SK-N-SH (cell line): Measurements from ENCODE around the gene LPP. TPM values are rescaled to one million over a fixed set of nuclear protein-coding genes. Genes with fewer than 3 reads are reported as not detected.

ENCODE experiments used
- CTCF ChIA-PET: fragments of 300-600, 350-600 bp; formaldehyde crosslinking; extraction: SDS; loops from one replicate; lab custom pipeline; 2021; lab: Yijun Ruan, JAX
- POLR2A ChIA-PET: fragments of 350-600 bp; sonication (Branson Sonifier 250); formaldehyde crosslinking; extraction: SDS; loops from one replicate; lab custom pipeline; 2020; ENCODE audit warnings: antibody characterized with exemption, inconsistent platforms; lab: Yijun Ruan, JAX
- DNase-seq: peaks from one replicate; pipeline ENCODE4 v3.0.0; 2012
- H2AFZ ChIP-seq: fragments of 200-600 bp; sonication (generic); 2 replicates; pipeline ENCODE4 v1.8.1; 2016; ENCODE audit warnings: antibody characterized with exemption, mild to moderate bottlenecking, low read depth
- H3F3A ChIP-seq: fragments of 200-600 bp; sonication (generic); replicated peaks from 2 replicates; pipeline ENCODE3; 2016; ENCODE audit warnings: antibody characterized with exemption, mild to moderate bottlenecking; ENCODE audit not compliant: insufficient read depth
- H3K27ac ChIP-seq, 2 experiments: fragments of 200-500 bp in 1 of 2; fragments of 200-600 bp in 1 of 2; sonication (Bioruptor generic) in 1 of 2; sonication (generic), shearing (Covaris generic) in 1 of 2; 2 replicates each; pipeline versions ENCODE4 v1.5.1 to v1.6.1; 2014 to 2016; ENCODE audit warnings: low read depth in 2 of 2, inconsistent platforms in 1 of 2, low read length in 1 of 2, mild to moderate bottlenecking in 1 of 2, mixed read lengths in 1 of 2
- H3K27me3 ChIP-seq: fragments of 200-600 bp; sonication (generic), shearing (Covaris generic); 2 replicates; pipeline ENCODE4 v1.6.1; 2016; ENCODE audit warnings: mixed run types; ENCODE audit not compliant: insufficient read depth
- H3K36me3 ChIP-seq, 2 experiments: fragments of 200-500 bp in 1 of 2; fragments of 200-600 bp in 1 of 2; sonication (Bioruptor generic) in 1 of 2; sonication (generic) in 1 of 2; replicated peaks in 1 of 2; 2 replicates each; pipeline versions ENCODE3 to v1.5.1; 2014 to 2016; ENCODE audit warnings: low read length in 1 of 2, mild to moderate bottlenecking in 1 of 2; ENCODE audit not compliant: insufficient read depth in 2 of 2, control insufficient read depth in 1 of 2
- H3K4me1 ChIP-seq, 2 experiments: fragments of 200-500 bp in 1 of 2; fragments of 200-600 bp in 1 of 2; sonication (Bioruptor generic) in 1 of 2; sonication (generic), shearing (Covaris generic) in 1 of 2; 2 replicates each; pipeline versions ENCODE4 v1.5.1 to v1.6.1; 2014 to 2016; ENCODE audit warnings: low read depth in 1 of 2, low read length in 1 of 2, mixed run types in 1 of 2; ENCODE audit not compliant: insufficient read depth in 2 of 2, control insufficient read depth in 1 of 2
- H3K4me2 ChIP-seq: fragments of 200-600 bp; sonication (generic), shearing (Covaris generic); 2 replicates; pipeline ENCODE4 v1.6.1; 2017; ENCODE audit warnings: mixed run types
- H3K4me3 ChIP-seq, 2 experiments: fragments of 200-500 bp in 1 of 2; fragments of 200-600 bp in 1 of 2; sonication (Bioruptor generic) in 1 of 2; sonication (generic), shearing (Covaris generic) in 1 of 2; 2 replicates each; pipeline versions ENCODE4 v1.5.1 to v1.8.1; 2014 to 2016; ENCODE audit warnings: low read depth in 2 of 2, inconsistent platforms in 1 of 2, low read length in 1 of 2, mild to moderate bottlenecking in 1 of 2, mixed read lengths in 1 of 2, moderate library complexity in 1 of 2
- H3K79me2 ChIP-seq: fragments of 200-600 bp; sonication (generic); 2 replicates; pipeline ENCODE4 v1.8.1; 2017; ENCODE audit warnings: mild to moderate bottlenecking; ENCODE audit not compliant: insufficient read depth
- H3K9ac ChIP-seq: fragments of 200-600 bp; sonication (generic); 2 replicates; pipeline ENCODE4 v1.6.1; 2017; ENCODE audit warnings: mixed run types
- H3K9me2 ChIP-seq: fragments of 200-600 bp; sonication (generic); 2 replicates; pipeline ENCODE4 v1.6.1; 2017; ENCODE audit warnings: mixed run types
- H3K9me3 ChIP-seq: fragments of 200-600 bp; sonication (generic); 2 replicates; pipeline ENCODE4 v1.6.1; 2017; ENCODE audit warnings: mixed run types, mild to moderate bottlenecking, moderate library complexity
- H4K20me1 ChIP-seq: fragments of 200-600 bp; sonication (generic); 2 replicates; pipeline ENCODE4 v1.6.1; 2017; ENCODE audit warnings: mild to moderate bottlenecking, mixed run types; ENCODE audit not compliant: insufficient read depth
- EZH2phosphoT487 ChIP-seq: fragments of 200-600 bp; sonication (generic); IDR thresholded peaks from 2 replicates; pipeline ENCODE4 v1.6.1; 2017; ENCODE audit warnings: low read depth, mixed run types, mild to moderate bottlenecking, antibody characterized with exemption, moderate library complexity, borderline replicate concordance
- FOXM1 ChIP-seq: IDR thresholded peaks from 2 replicates; pipeline ENCODE4 v1.4.0; 2012; ENCODE audit warnings: low read depth, mild to moderate bottlenecking
- IRF3 ChIP-seq: fragments of 150-350 bp; IDR thresholded peaks from 2 replicates; pipeline ENCODE4 v1.6.1; 2016; ENCODE audit warnings: mild to moderate bottlenecking, low read depth, low read length
- MEF2A ChIP-seq: IDR thresholded peaks from 2 replicates; pipeline ENCODE4 v1.4.0; 2012; ENCODE audit warnings: low read depth, borderline replicate concordance
- NFIC ChIP-seq: IDR thresholded peaks from 2 replicates; pipeline ENCODE4 v1.4.0; 2012; ENCODE audit warnings: borderline replicate concordance
- RCOR1 ChIP-seq: fragments of 150-350 bp; IDR thresholded peaks from 2 replicates; pipeline ENCODE4 v1.6.1; 2017; ENCODE audit warnings: antibody characterized with exemption, low read length
- TCF12 ChIP-seq: IDR thresholded peaks from 2 replicates; pipeline ENCODE4 v1.4.0; 2012
- TEAD4 ChIP-seq: IDR thresholded peaks from 2 replicates; pipeline ENCODE4 v1.4.0; 2012; ENCODE audit warnings: mild to moderate bottlenecking, borderline replicate concordance; ENCODE audit not compliant: insufficient read depth
- YY1 ChIP-seq: IDR thresholded peaks from 2 replicates; pipeline ENCODE4 v1.4.0; 2012; ENCODE audit warnings: low read depth, mild to moderate bottlenecking
- ZBTB33 ChIP-seq: IDR thresholded peaks from 2 replicates; pipeline ENCODE4 v1.4.0; 2012; ENCODE audit warnings: low read depth, borderline replicate concordance
- WGBS: methylation state at CpG from one replicate; pipeline ENCODE4 v1.1.6; 2017; ENCODE audit warnings: low lambda C conversion rate; 5-methylcytosine and 5-hydroxymethylcytosine counted together
- polyA plus RNA-seq, 3 experiments: library from polyadenylated mRNA; depleted of rRNA; stranded (reverse); fragments of >200 nt; gene quantifications; 2 replicates each; pipeline ENCODE4 v1.2.3, GENCODE V29; 2012

The LPP gene
- polyA plus RNA-seq, 1 of the 3 experiments (the other 2 are of a cell fraction) = 6.6 TPM

GRCh38 chr3:188262913-188263683 is 109.1 kb downstream of the LPP start (continued):
- no peak for TF ChIP-seq EZH2phosphoT487
- no peak for TF ChIP-seq IRF3
- peak; percentile 75; the same call in 1 of the 2 replicates for TF ChIP-seq YY1
- peak; percentile 93 for TF ChIP-seq MEF2A
- TF ChIP-seq ZBTB33 = peak; percentile 87
- TF ChIP-seq TEAD4 = peak; percentile 91
- TF ChIP-seq NFIC = peak; percentile 92
- TF ChIP-seq FOXM1 = peak; percentile 86; the same call in 1 of the 2 replicates

- peak overlapping the region; percentile 78 for H3K9ac ChIP-seq
- POLR2A ChIA-PET = no interaction called here
- 33% methylated on average over 7 of the region's 7 CpGs for WGBS
- no peak for DNase-seq
- peaks cover 0 to 4% of the 10 kb centered on the region in 2 experiments for H3K36me3 ChIP-seq
- no peaks in the 10 kb centered on the region for H3K9me3 ChIP-seq
- peaks cover 0 to 62% of the 10 kb centered on the region in 2 experiments for H3K4me1 ChIP-seq
- H3K4me3 ChIP-seq = no peak overlapping the region
- H3K27me3 ChIP-seq = no peaks in the 10 kb centered on the region
- H3K9me2 ChIP-seq = no peaks in the 10 kb centered on the region
- no peak overlapping the region for H2AFZ ChIP-seq
- H3K79me2 ChIP-seq = peaks cover 71% of the 10 kb centered on the region
- no peak for TF ChIP-seq RCOR1
- TF ChIP-seq TCF12 = 0 out of 2 replicates have a peak, but pooled peaks have one; percentile 15
- peak overlapping the region; percentile 53 to 99; a peak in 3 of 4 replicates for H3K27ac ChIP-seq
- H3F3A ChIP-seq = peaks cover 73% of the 10 kb centered on the region
- CTCF ChIA-PET = interaction anchor here (0.8 kb wide), 1 partner anchor 15 kb away, joined by 3 read pairs; no protein-coding TSS in a partner anchor
- H4K20me1 ChIP-seq = no peaks in the 10 kb centered on the region
- peak overlapping the region; percentile 81 for H3K4me2 ChIP-seq
Observed at GRCh38 chr3:188264226-188265207, 110.6 kb downstream of the LPP start.
